ENCODE results near the gene SBSN.
"Not testable (repeated sequence)": the region's sequence is repeated elsewhere in the genome, so short reads cannot be mapped to it uniquely, and the experiment has no call there.

The SBSN gene

GRCh38 chr19:35476149-35476548 lies 52.0 kb downstream of the SBSN start:
- no peak for DNase-seq (ENCODE audit: low read depth in 2 of 2)

DNA sequence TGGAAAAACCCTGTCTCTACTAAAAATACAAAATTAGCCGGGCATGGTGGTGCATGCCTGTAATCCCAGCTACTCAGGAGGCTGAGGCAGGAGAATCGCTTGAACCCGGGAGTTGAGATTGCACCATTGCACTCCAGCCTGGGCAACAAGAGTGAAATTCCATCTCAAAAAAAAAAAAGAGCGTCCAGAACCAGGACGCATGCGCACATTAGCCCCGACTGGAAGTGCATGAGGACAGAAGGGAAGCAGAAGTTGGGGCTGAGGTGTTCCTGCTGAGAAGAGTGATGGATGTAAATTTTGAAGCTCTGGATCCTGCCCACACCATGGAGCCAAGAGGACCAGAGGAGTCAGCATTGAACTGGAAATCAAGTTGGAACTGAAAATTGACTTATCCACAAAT lies 53.5 kb downstream of the SBSN start:
- not testable (repeated sequence) for DNase-seq (ENCODE audit: low read depth in 2 of 2)

DNA sequence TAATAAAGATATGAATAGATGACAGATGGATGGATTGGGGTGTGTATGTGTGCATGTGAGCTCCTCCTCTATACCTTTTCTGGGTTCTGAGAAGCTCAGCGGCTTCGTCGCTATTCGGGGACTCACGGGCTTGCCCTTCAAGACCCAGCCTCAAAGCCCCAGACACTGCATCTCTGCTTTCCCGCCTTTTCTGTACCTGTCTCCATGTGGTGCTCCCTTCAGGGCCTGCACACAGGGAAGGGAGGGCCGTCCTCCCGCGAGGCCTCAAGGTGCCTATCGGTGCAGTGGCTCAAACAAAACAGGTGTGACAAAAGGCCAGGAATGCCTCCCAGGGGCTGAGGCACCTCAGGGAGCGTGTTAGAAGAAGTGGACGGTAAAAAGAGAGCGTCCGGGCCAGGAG lies 54.0 kb downstream of the SBSN start:
- no peak for DNase-seq (ENCODE audit: low read depth in 2 of 2)

Measured in activated CD8-positive, alpha-beta memory T cell treated with anti-CD3 and anti-CD28 coated beads for 4 hours (primary cell).